Astrocyte of the hippocampus (primary cell): Measurements from ENCODE around the gene RNF215.
A peak's percentile ranks its signal among the peaks of the same experiment; 100 is the strongest.

Source experiments
- DNase-seq: peaks from one replicate; pipeline ENCODE4 v3.0.0; 2011; ENCODE audit warnings: low read depth, low spot score

Gene RNF215

GRCh38 chr22:30386960-30387827 lies at the start of gene RNF215:
RNF215 (minus strand) TSS chr22:30387411; CDS start chr22:30387313, 98 bp downstream.
- DNase-seq = peak; percentile 95

DNA sequence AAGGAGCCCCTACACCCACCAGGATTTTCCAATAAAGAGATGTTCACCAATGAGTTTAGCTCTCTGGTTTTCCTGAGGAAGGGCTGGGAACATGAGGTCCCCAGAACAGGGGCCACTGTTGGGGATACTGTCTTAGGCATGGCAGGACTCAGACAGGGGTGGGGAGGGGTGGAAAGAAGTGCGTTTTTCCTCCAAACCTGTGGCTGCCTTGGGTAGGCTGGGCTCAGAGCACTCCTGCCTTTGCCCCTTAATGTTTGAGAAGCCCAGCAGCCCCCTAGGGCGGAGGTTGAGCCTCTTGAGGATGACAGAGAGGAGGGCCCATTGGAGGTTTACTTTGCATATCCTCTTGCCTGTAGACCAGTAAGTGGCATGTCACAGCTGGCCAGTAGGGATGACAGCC lies 49.0 kb upstream of the RNF215 start:
- DNase-seq = no peak

DNA sequence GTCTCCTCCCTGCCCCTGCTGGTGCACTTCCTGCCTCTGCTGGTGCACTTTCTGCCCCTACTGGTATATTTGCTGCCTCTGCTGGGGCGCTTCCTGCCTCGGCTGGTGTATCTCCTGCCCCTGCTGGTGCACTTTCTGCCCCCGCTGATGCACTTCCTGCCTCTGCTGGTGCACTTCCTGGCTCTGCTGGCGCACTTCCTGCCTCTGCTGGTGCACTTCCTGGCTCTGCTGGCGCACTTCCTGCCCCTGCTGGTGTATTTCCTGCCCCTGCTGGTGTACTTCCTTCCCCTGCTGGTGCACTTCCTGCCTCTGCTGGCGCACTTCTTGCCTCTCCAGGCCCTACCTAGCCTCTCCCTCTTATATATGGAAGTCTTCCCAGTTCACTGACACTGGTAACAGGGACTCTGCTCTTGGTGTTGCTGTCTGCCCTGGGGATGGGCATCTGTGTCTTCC lies 48.5 kb upstream of the RNF215 start:
- no peak for DNase-seq

- DNase-seq = no peak
These were observed 47.6 kb upstream of the RNF215 start for GRCh38 chr22:30434843-30435242.

DNA sequence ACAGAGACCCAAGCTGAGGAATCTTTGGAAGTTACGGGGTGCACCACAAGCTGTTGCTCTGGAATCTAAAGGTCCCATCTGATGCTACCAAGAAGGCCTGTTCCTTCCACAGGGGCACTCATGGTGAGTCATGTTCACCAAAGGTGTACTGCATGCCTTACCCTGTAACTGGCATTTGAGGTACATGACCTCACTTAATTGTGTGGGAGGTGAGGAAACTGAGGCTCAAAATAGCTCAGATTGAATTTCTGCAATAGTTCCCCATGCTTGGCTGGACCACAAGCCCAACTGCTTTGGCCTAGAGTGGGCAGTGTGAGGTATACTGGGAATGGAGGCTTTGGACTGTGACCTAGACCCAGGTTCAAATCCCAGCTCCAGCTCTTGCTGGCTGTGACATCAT lies 46.6 kb upstream of the RNF215 start:
- no peak for DNase-seq

- no peak for DNase-seq
These were observed 46.0 kb upstream of the RNF215 start for GRCh38 chr22:30433227-30433626.

DNA sequence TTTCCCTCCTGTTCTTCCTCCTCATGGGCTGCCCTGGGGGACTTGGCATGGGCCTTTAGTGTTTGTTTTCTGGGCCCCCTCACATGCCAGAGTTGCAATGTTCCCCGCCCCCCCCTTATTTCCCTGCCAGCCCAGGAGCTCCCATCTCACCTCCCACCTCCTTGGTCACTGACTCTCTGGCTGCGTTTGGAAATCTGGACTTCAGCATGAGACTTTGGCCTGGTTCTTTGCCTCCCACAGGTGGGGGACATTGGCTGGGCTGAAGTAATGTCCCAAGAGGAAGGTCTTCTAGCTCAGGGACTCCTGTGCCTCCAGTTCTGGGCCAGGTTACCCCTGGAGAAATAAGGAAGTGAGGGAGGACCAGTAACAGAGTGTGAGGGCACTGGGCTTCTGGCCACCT lies 45.3 kb upstream of the RNF215 start:
- DNase-seq = no peak

- DNase-seq = no peak
These were observed 44.9 kb upstream of the RNF215 start for GRCh38 chr22:30432096-30432495.

DNA sequence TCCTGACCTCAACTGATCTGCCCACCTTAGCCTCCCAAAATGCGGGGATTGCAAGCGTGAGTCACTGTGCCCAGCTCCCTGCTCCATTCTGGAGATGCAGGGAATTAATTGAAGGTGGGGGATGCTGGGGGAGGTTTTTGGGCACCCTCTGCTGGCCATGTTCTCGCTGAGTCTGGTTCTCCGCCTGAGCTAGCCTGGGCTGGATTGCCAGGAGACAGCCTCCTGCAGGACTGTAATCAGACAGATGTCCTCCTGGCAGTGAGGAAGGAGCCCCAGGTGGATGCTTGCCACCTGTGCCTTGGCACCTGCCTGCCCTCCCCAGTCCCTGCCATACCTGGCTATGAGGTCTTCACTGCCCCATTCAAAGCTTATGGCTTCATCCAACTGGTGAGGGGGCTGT lies 43.7 kb upstream of the RNF215 start:
- no peak for DNase-seq

- no peak for DNase-seq
These were observed 42.7 kb upstream of the RNF215 start for GRCh38 chr22:30429887-30430286.

GRCh38 chr22:30427871-30428270 lies 40.7 kb upstream of the RNF215 start:
- no peak for DNase-seq

- DNase-seq = peak; percentile 93
These were observed 39.5 kb upstream of the RNF215 start for GRCh38 chr22:30426388-30427353.

DNA sequence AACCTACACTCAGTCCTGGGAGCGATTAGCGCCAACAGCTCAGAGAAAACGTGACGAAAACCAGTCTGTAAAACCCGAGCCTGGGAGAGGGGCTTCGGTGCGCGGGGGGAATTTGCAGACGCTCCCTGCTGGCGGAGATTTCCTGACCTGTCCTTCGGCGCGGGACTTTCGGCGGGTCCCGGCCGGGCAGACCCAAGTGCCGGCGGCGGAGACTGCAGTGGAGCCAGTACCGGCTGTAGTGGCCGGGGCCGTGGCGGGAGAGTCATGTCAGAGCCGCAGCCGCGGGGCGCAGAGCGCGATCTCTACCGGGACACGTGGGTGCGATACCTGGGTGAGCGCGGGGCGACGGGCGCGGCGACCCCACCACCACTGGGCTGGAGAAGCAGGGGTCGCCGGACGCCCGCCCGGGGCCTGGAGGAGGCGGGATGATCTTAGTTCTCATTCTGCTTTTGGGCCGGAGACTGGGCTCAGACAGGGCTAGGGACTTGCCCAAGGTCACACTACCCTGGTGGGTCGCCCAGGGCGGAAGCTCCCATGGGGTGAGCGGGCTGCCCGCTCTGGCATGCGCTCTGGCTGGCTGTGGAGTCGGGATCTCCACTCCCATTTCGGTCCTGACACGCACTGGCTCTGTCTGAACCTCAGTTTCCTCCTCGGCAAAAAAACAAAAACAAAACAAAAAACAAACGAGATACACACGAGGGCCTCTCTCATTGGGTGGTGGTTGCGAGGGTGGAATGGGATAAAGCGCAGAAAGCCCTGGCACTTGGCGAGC lies 38.6 kb upstream of the RNF215 start, which contains the start of gene MTFP1:
Gene MTFP1 (plus strand): TSS at position 153 of the 772 bp plus-strand sequence. CDS start 112 bp downstream, at position 265.
- DNase-seq = peak; percentile 79

GRCh38 chr22:30425327-30425615 lies 38.1 kb upstream of the RNF215 start:
- DNase-seq = no peak

DNA sequence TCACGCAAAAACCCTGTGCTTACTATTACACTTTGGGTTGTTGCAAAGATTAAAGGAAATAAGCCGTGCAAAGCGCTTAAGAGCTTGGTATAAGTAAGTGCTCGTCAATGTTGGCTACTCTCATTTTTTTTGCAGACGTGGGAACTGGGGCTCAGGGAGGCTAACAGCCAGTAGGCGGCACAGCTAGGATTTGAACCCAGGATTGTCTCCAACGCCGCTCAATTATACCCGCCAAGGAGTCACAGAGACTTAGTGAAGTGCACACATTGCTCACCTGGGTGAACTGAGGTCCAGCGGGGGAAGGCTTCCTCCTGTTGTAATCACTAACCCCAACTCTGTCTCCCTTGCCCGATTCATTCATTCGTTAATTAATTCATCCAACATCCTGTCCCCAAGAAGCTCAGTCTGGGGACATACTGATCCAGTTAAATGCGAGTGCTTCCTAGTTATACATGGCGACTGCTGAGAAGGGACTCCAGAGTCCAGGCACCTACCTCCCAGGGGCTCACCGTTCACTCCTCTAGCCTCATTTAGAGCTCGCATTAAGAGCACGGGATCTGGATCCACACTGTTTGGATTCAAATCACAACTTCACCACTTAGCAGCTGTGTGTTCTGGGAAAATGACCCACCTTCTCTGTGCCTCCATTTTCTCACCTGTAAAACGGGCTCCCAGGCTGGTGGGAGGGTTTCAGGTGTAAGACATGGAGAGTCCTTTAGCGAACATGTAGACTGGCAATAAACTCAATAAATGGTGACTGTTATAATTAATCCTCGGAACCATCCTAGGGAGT lies 37.5 kb upstream of the RNF215 start:
- DNase-seq = no peak

- DNase-seq = peak; percentile 100
These were observed 36.8 kb upstream of the RNF215 start for GRCh38 chr22:30423959-30424533.

GRCh38 chr22:30423301-30423958 lies 36.2 kb upstream of the RNF215 start:
- DNase-seq = peak; percentile 82

- peak; percentile 95 for DNase-seq
These were observed 35.5 kb upstream of the RNF215 start for GRCh38 chr22:30422481-30423300.
